Measurements from ENCODE around the gene PPFIBP1. TPM values are rescaled to one million over a fixed set of nuclear protein-coding genes. Genes with fewer than 3 reads are reported as not detected.

Gene PPFIBP1
- polyA plus RNA-seq, 1 donor (not counting 4 experiments of a cell fraction or from before 2014, with no cell fraction given): 83.5 TPM

- Histone ChIP-seq H3K36me3 (ENCODE audit: control insufficient read depth in 2 of 2, extremely low read depth in 1 of 2, insufficient read depth in 2 of 2, low read length in 2 of 2) (no peaks in the 10 kb centered on the region), H3K4me3 (ENCODE audit: control insufficient read depth in 2 of 3, extremely low read depth in 1 of 3, insufficient read depth in 2 of 3, low read depth in 1 of 3, low read length in 3 of 3) (no peak overlapping the region), H3K9me1 (ENCODE audit: control insufficient read depth, extremely low read depth, insufficient read depth, low read length) (no peaks in the 10 kb centered on the region), H3K9ac (ENCODE audit: control insufficient read depth, extremely low read depth, insufficient read depth, low read length) (no peak overlapping the region), H3K4me2 (ENCODE audit: control insufficient read depth, extremely low read depth, insufficient read depth, low read depth, low read length) (no peak overlapping the region), H2AFZ (ENCODE audit: control insufficient read depth, low read length) (no peak overlapping the region), H3K9me3 (ENCODE audit: control insufficient read depth, low read depth, low read length) (no peaks in the 10 kb centered on the region), H4K20me1 (ENCODE audit: control insufficient read depth, extremely low read depth, insufficient read depth, low read length) (no peaks in the 10 kb centered on the region), H3K27me3 (ENCODE audit: control insufficient read depth, extremely low read depth, insufficient read depth, low read length) (no peaks in the 10 kb centered on the region), H3K27ac (ENCODE audit: control insufficient read depth, insufficient read depth, low read length) (no peak overlapping the region), H3K4me1 (ENCODE audit: control insufficient read depth, extremely low read depth, insufficient read depth, low read length) (no peaks in the 10 kb centered on the region), H3K79me2 (ENCODE audit: control insufficient read depth, insufficient read depth, low read length) (no peaks in the 10 kb centered on the region)
- dilution Hi-C loops (cut with MboI; ENCODE audit: extremely low pct_ligation_motif_present, low sequenced_read_pairs): no loop called here
- FAIRE-seq (no peak), DNase-seq (ENCODE audit: low read depth, low spot score) (no peak)
- no peak for TF ChIP-seq CTCF (optimal IDR thresholded peaks at IDR 0.05 in 1 of 3, IDR thresholded peaks at IDR 0.05 in 1 of 3, conservative IDR thresholded peaks at IDR 0.05 in 1 of 3; ENCODE audit: extremely low read depth in 1 of 3, insufficient read depth in 2 of 3, low read length in 3 of 3)
- no peak for TF ChIP-seq EZH2 (IDR thresholded peaks at IDR 0.05; ENCODE audit: low read length)
Measured at GRCh38 chr12:27511031-27511722, 12.8 kb upstream of the PPFIBP1 start.

- no peak for TF ChIP-seq CTCF (optimal IDR thresholded peaks at IDR 0.05 in 1 of 3, IDR thresholded peaks at IDR 0.05 in 1 of 3, conservative IDR thresholded peaks at IDR 0.05 in 1 of 3; ENCODE audit: extremely low read depth in 1 of 3, insufficient read depth in 2 of 3, low read length in 3 of 3)
- no peak for TF ChIP-seq EZH2 (IDR thresholded peaks at IDR 0.05; ENCODE audit: low read length)
- dilution Hi-C loops (cut with MboI; ENCODE audit: extremely low pct_ligation_motif_present, low sequenced_read_pairs): no loop called here
- FAIRE-seq: no peak
- H3K79me2 ChIP-seq (ENCODE audit: control insufficient read depth, insufficient read depth, low read length): no peaks in the 10 kb centered on the region
- no peak overlapping the region for H3K4me3 ChIP-seq (ENCODE audit: control insufficient read depth in 2 of 3, extremely low read depth in 1 of 3, insufficient read depth in 2 of 3, low read depth in 1 of 3, low read length in 3 of 3)
- H4K20me1 ChIP-seq (ENCODE audit: control insufficient read depth, extremely low read depth, insufficient read depth, low read length): no peaks in the 10 kb centered on the region
- no peak overlapping the region for H2AFZ ChIP-seq (ENCODE audit: control insufficient read depth, low read length)
- no peaks in the 10 kb centered on the region for H3K36me3 ChIP-seq (ENCODE audit: control insufficient read depth in 2 of 2, extremely low read depth in 1 of 2, insufficient read depth in 2 of 2, low read length in 2 of 2)
- no peak overlapping the region for H3K27ac ChIP-seq (ENCODE audit: control insufficient read depth, insufficient read depth, low read length)
- H3K27me3 ChIP-seq (ENCODE audit: control insufficient read depth, extremely low read depth, insufficient read depth, low read length): no peaks in the 10 kb centered on the region
- no peaks in the 10 kb centered on the region for H3K9me3 ChIP-seq (ENCODE audit: control insufficient read depth, low read depth, low read length)
- H3K9ac ChIP-seq (ENCODE audit: control insufficient read depth, extremely low read depth, insufficient read depth, low read length): no peak overlapping the region
- no peak for DNase-seq (ENCODE audit: low read depth, low spot score)
- no peaks in the 10 kb centered on the region for H3K9me1 ChIP-seq (ENCODE audit: control insufficient read depth, extremely low read depth, insufficient read depth, low read length)
- peaks cover 3% of the 10 kb centered on the region for H3K4me1 ChIP-seq (ENCODE audit: control insufficient read depth, extremely low read depth, insufficient read depth, low read length)
- H3K4me2 ChIP-seq (ENCODE audit: control insufficient read depth, extremely low read depth, insufficient read depth, low read depth, low read length): no peak overlapping the region
Measured at GRCh38 chr12:27511723-27512045, 12.3 kb upstream of the PPFIBP1 start.
